ENCODE measurements around the gene LY6G5B. TPM values are rescaled to one million over a fixed set of nuclear protein-coding genes. Genes with fewer than 3 reads are reported as not detected.

Gene LY6G5B
- total RNA-seq, 4 donors from 2014 or later: 0.19 to 2.7 (median 0.60) TPM; not detected in 1

GRCh38 chr6:31697555-31697954 is 27.8 kb downstream of the LY6G5B start:
- no peak for TF ChIP-seq POLR2A (IDR thresholded peaks at IDR 0.05)
- no peak for TF ChIP-seq CTCF (IDR thresholded peaks at IDR 0.05 in 4 of 5, conservative IDR thresholded peaks at IDR 0.05 in 1 of 5)
- ATAC-seq: no peak
- in situ Hi-C loops (cut with MboI; ENCODE audit: low sequenced_read_pairs in 4 of 4) (loop anchor here in 1 of 4 donors (25.0 kb wide), 1 partner anchor 265 kb away; the partner anchor contains the start of genes DXO, NELFE and SKIC2), intact Hi-C loops (cut with DNase I; ENCODE audit: low total_unique reads) (no loop called here)
- H3K27me3 ChIP-seq: no peaks in the 10 kb centered on the region
- H3K4me3 ChIP-seq: no peak overlapping the region
- peaks cover 19 to 37% of the 10 kb centered on the region in 2 donors for H3K4me1 ChIP-seq
- no peaks in the 10 kb centered on the region for H3K9me3 ChIP-seq
- peaks cover 0 to 59% of the 10 kb centered on the region in 2 donors for H3K36me3 ChIP-seq
- H3K27ac ChIP-seq: peak overlapping the region in 1 of 4 donors; percentile 4
- no peak for DNase-seq

GRCh38 chr6:31700740-31701401 is 31.1 kb downstream of the LY6G5B start:
- DNase-seq (no peak), ATAC-seq (no peak)
- H3K4me3 ChIP-seq: no peak overlapping the region
- H3K4me1 ChIP-seq: peaks cover 22 to 40% of the 10 kb centered on the region in 2 donors
- peaks cover 0 to 26% of the 10 kb centered on the region in 2 donors for H3K36me3 ChIP-seq
- in situ Hi-C loops (cut with MboI; ENCODE audit: low sequenced_read_pairs in 4 of 4) (no loop called here), intact Hi-C loops (cut with DNase I; ENCODE audit: low total_unique reads) (loop anchor here (5.0 kb wide), 2 partner anchors 49 to 196 kb away; partner anchors contain the start of genes BAG6 and EHMT2)
- TF ChIP-seq CTCF (IDR thresholded peaks at IDR 0.05 in 4 of 5, conservative IDR thresholded peaks at IDR 0.05 in 1 of 5) (no peak), POLR2A (IDR thresholded peaks at IDR 0.05) (no peak)
- no peaks in the 10 kb centered on the region for H3K9me3 ChIP-seq
- H3K27ac ChIP-seq: peak overlapping the region; percentile 91 to 98 (median 96)
- H3K27me3 ChIP-seq: no peaks in the 10 kb centered on the region

- no peaks in the 10 kb centered on the region for H3K27me3 ChIP-seq
- DNase-seq (peak; percentile 57 to 71), ATAC-seq (peak; percentile 54 to 64)
- no peak for TF ChIP-seq CTCF (IDR thresholded peaks at IDR 0.05 in 4 of 5, conservative IDR thresholded peaks at IDR 0.05 in 1 of 5)
- TF ChIP-seq POLR2A (IDR thresholded peaks at IDR 0.05): no peak
- in situ Hi-C loops (cut with MboI; ENCODE audit: low sequenced_read_pairs in 4 of 4): no loop called here
- peak overlapping the region; percentile 91 to 98 (median 96) for H3K27ac ChIP-seq
- peaks cover 0 to 16% of the 10 kb centered on the region in 2 donors for H3K36me3 ChIP-seq
- H3K4me1 ChIP-seq: peaks cover 22 to 40% of the 10 kb centered on the region in 2 donors
- intact Hi-C loops (cut with DNase I; ENCODE audit: low total_unique reads): loop anchor here (2.0 to 5.0 kb wide), 3 partner anchors 37 to 195 kb away; partner anchors contain the start of genes BAG6 and EHMT2
- no peaks in the 10 kb centered on the region for H3K9me3 ChIP-seq
- H3K4me3 ChIP-seq: peak overlapping the region; percentile 65 to 85 (median 83)
These were observed 32.1 kb downstream of the LY6G5B start for GRCh38 chr6:31701666-31702404.

GRCh38 chr6:31702405-31702818 is 32.6 kb downstream of the LY6G5B start:
- intact Hi-C loops (cut with DNase I; ENCODE audit: low total_unique reads) (loop anchor here (2.0 to 5.0 kb wide), 3 partner anchors 36 to 195 kb away; partner anchors contain the start of genes BAG6 and EHMT2), in situ Hi-C loops (cut with MboI; ENCODE audit: low sequenced_read_pairs in 4 of 4) (no loop called here)
- no peaks in the 10 kb centered on the region for H3K27me3 ChIP-seq
- TF ChIP-seq POLR2A (IDR thresholded peaks at IDR 0.05) (no peak), CTCF (IDR thresholded peaks at IDR 0.05 in 4 of 5, conservative IDR thresholded peaks at IDR 0.05 in 1 of 5) (no peak)
- peaks cover 0 to 12% of the 10 kb centered on the region in 2 donors for H3K36me3 ChIP-seq
- peaks cover 22 to 37% of the 10 kb centered on the region in 2 donors for H3K4me1 ChIP-seq
- no peak for DNase-seq
- ATAC-seq: no peak
- H3K9me3 ChIP-seq: no peaks in the 10 kb centered on the region
- H3K27ac ChIP-seq: peak overlapping the region; percentile 91 to 98 (median 96)
- H3K4me3 ChIP-seq: peak overlapping the region; percentile 65 to 85 (median 83)

Data from gastrocnemius medialis (tissue), 4 donors.